HG03025 (cell line): Measurements from ENCODE around the gene EFNB1.

Experiments used
- ATAC-seq: cut with Tn5 transposase; IDR thresholded peaks from one replicate; pipeline ENCODE4 v1.9.1; 2021; ENCODE audit warnings: mild to moderate bottlenecking, moderate library complexity; ENCODE audit not compliant: unreplicated experiment, low FRiP score

The EFNB1 gene

GRCh38 chrX:68842781-68843581 lies 14.2 kb downstream of the EFNB1 start:
- no peak for ATAC-seq

GRCh38 chrX:68843992-68844391 lies 15.2 kb downstream of the EFNB1 start:
- ATAC-seq = no peak

GRCh38 chrX:68844581-68844980 lies 15.8 kb downstream of the EFNB1 start:
- no peak for ATAC-seq

- ATAC-seq = no peak
Measured at GRCh38 chrX:68846536-68846935, 17.7 kb downstream of the EFNB1 start.

- no peak for ATAC-seq
Measured at GRCh38 chrX:68847172-68847571, 18.4 kb downstream of the EFNB1 start.

GRCh38 chrX:68848189-68848940 lies 19.5 kb downstream of the EFNB1 start:
- no peak for ATAC-seq

- ATAC-seq = no peak
Measured at GRCh38 chrX:68851082-68851481, 22.3 kb downstream of the EFNB1 start.

GRCh38 chrX:68852046-68852445 lies 23.2 kb downstream of the EFNB1 start:
- ATAC-seq = no peak

- no peak for ATAC-seq
Measured at GRCh38 chrX:68853665-68854251, 24.9 kb downstream of the EFNB1 start.

GRCh38 chrX:68865300-68865699 lies 36.5 kb downstream of the EFNB1 start:
- ATAC-seq = no peak

GRCh38 chrX:68865926-68866325 lies 37.1 kb downstream of the EFNB1 start:
- ATAC-seq = no peak

- no peak for ATAC-seq
Measured at GRCh38 chrX:68867458-68868112, 38.8 kb downstream of the EFNB1 start.

- no peak for ATAC-seq
Measured at GRCh38 chrX:68868316-68868715, 39.5 kb downstream of the EFNB1 start.

- no peak for ATAC-seq
Measured at GRCh38 chrX:68868902-68869800, 40.3 kb downstream of the EFNB1 start.

- no peak for ATAC-seq
Measured at GRCh38 chrX:68870357-68870756, 41.5 kb downstream of the EFNB1 start.

- ATAC-seq = no peak
Measured at GRCh38 chrX:68872171-68872570, 43.4 kb downstream of the EFNB1 start.

GRCh38 chrX:68874076-68874475 lies 45.3 kb downstream of the EFNB1 start:
- ATAC-seq = no peak

- ATAC-seq = no peak
Measured at GRCh38 chrX:68876731-68877130, 47.9 kb downstream of the EFNB1 start.

- ATAC-seq = no peak
Measured at GRCh38 chrX:68877606-68878005, 48.8 kb downstream of the EFNB1 start.
